ENCODE data around the gene MT1G.
"Not testable (repeated sequence)": the region's sequence is repeated elsewhere in the genome, so short reads cannot be mapped to it uniquely, and the experiment has no call there.

The MT1G gene

DNA sequence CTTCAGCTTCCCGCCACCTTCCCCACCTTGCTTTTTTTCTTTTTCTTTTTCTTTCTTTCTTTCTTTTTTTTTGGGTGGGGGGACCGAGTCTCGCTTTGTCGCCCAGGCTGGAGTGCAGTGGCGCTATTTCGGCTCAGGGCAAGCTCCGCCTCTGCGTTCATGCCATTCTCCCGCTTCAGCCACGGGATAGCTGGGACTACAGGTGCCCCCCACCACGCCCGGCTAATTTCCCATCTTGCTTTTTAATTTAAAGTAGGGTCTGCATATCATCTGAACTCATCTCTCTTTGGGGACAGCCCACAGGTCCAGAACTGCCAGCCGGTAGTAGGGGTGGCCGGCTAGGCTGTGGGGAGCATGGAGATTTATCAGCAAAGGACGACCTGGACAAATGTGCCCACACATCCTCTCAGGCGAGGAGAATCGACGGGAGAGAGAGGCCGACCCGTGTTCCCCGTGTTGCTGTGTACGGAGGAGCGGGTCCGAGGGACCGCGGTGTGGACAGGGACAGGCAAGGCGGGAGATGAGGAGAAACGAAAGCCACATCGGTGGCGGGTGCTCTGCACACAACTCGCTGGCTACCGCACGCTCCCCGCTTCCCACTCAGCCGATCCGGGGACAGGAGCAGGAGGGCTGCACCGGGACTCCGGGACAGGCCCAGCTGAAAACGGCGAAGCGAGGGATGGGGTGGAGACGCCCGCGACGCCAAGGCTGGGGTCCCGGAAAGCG lies 33.0 kb downstream of the MT1G start:
- no peak for DNase-seq

- no peak for DNase-seq
These were observed 34.3 kb downstream of the MT1G start for GRCh38 chr16:56633535-56633934.

- DNase-seq, result no peak
These were observed 35.0 kb downstream of the MT1G start for GRCh38 chr16:56632848-56633365.

- DNase-seq, result no peak
These were observed 35.6 kb downstream of the MT1G start, which contains the start of gene MT1M for GRCh38 chr16:56632156-56632847. Gene MT1M, plus strand, starts transcription at chr16:56632659. Its CDS starts 73 bp downstream, at chr16:56632732.

DNA sequence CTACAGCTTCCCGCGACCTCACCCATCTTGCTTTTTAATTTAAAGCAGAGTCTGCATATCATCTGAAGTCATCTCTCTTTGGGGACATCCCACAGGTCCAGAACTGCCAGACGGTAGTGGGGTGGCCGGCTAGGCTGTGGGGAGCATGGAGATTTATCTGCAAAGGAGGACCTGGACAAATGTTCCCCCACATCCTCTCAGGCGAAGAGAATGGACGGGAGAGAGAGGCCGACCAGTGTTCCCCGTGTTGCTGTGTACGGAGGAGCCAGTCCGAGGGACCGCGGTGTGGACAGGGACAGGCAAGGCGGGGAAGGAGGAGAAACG lies 36.1 kb downstream of the MT1G start:
- no peak for DNase-seq

DNA sequence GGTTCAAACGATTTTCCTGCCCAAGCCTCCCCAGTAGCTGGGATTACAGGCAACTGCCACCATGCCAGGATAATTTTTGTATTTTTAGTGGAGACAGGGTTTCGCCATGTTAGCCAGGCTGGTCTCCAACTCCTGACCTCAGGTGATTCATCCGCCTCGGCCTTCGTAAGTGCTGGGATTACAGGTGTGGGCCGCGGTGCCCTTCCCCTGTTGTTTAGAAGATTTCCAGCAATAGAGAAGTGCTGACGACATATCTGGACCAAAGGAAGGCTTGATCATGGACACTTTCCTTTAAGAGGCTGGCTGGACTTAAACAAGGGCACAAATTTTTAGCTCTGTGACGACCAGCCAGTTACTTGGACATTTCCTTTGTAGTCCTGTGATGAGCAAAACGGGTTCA lies 36.7 kb downstream of the MT1G start:
- DNase-seq, result no peak

- DNase-seq, result no peak
These were observed 37.7 kb downstream of the MT1G start for GRCh38 chr16:56630134-56630533.

- no peak for DNase-seq
These were observed 38.3 kb downstream of the MT1G start for GRCh38 chr16:56629531-56629930.

- DNase-seq, result no peak
These were observed 39.1 kb downstream of the MT1G start for GRCh38 chr16:56628486-56629350.

- DNase-seq, result no peak
These were observed 41.2 kb downstream of the MT1G start for GRCh38 chr16:56626685-56627084.

DNA sequence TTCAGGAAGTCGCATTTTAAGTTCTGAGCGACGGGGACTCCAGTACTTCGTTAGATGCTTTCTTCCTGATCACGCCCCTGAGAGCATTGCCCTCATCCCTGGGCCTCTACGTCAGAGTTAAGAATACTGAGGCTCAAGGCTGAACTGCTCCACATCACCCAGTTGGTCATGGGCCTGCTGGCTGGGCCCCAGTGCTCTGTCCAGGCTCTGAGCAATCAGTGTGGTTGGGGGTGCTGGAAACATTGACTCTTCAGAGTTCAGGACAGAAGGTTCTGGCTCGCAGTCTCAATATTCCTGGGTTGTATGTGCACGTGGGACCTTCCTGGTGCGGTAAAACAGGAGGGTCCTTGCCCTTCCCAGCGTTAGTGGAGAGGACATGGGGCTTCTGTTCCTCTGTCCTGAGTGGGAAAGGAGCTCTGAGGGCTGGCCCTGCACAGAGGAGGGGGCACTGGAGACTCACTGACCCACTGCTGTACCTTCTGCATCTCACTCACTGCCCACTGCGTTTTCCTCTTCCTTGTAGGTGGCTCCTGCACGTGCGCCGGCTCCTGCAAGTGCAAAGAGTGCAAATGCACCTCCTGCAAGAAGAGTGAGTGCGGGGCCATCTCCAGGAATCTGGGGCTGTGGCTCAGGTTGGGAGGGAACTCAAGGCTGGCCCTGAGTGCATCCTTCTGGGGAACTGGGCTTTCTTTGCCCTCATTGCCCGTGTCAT lies 41.8 kb downstream of the MT1G start:
- no peak for DNase-seq

GRCh38 chr16:56625140-56625942 lies 42.5 kb downstream of the MT1G start, which contains the start of gene MT1E:
Gene MT1E, plus strand, starts transcription at chr16:56625781. Its CDS starts 71 bp downstream, at chr16:56625852.
- peak; percentile 66 for DNase-seq

DNA sequence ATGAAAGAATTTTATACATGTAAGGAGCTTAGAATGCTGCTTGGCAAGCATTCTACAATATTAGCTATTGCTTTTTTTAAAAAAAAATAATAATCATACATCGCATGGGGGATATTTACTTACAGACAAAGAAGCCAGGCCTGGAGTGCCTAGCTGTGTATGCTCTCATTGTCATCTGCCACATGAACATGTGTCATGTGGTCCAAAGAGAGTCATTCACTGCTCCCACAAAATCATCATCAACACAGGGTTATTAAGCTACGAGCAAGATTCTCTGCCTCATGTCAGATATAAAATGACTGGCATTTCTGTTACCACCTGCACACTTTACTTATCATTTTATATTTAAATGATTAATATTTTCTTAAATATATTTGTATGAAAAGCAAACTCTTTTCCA lies 44.2 kb downstream of the MT1G start:
- no peak for DNase-seq

DNA sequence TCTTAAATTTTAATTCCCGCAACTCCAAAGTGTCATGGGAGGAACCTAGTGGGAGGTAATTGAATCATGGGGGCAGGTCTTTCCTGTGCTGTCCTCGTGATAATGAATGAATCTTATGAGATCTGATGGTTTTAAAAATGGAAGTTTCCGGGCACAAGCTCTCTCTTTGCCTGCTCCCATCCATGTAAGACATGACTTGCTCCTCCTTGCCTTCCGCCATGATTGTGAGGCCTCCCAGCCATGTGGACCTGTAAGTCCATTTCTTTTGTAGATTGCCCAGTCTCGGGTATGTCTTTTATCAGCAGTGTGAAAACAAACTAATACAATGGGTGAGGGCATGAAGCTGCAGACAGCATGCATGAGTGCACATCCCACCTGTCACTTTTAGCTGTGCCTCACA lies 44.7 kb downstream of the MT1G start:
- DNase-seq, result not testable (repeated sequence)

- DNase-seq, result not testable (repeated sequence)
These were observed 46.0 kb downstream of the MT1G start for GRCh38 chr16:56621665-56622445.

GRCh38 chr16:56620339-56620897 lies 47.4 kb downstream of the MT1G start:
- DNase-seq, result no peak

DNA sequence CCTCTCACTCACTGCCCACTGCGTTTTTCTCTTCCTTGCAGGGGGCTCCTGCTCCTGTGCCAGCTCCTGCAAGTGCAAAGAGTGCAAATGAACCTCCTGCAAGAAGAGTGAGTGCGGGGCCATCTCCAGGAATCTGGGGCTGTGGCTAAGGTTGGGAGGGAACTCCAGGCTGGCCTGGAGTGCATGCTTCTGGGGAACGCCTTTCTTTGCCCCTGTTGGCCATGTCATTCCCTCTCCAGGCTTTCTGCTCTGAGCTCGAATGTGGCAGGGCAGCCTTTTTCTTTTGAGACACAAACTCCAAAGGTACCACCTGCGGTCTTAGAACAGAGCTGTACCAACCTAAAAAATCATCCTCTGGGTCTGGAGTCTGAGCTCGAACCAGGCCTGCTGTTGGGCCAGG lies 49.7 kb downstream of the MT1G start:
- no peak for DNase-seq

- DNase-seq, result no peak
These were observed 50.4 kb downstream of the MT1G start for GRCh38 chr16:56617212-56618085.

All from NCI-H510A (cell line).